Sigmoid colon (tissue), 4 donors: ENCODE results near the gene CPSF4.

Source experiments
- CTCF ChIP-seq, 4 experiments: fragments of 450-650 bp in 3 of 4; fragments of 200-600 bp in 1 of 4; IDR thresholded peaks; one replicate each; pipeline ENCODE4 v1.5.1; 2016 to 2019; ENCODE audit warnings: antibody characterized with exemption in 4 of 4, mild to moderate bottlenecking in 3 of 4, moderate library complexity in 2 of 4
- EP300 ChIP-seq, 4 donors: sonication (generic); formaldehyde crosslinking; IDR thresholded peaks; one replicate each; pipeline ENCODE4 v1.6.1; 2017; ENCODE audit warnings: antibody characterized with exemption in 4 of 4
- POLR2A ChIP-seq, 2 donors: fragments of 450-650 bp; IDR thresholded peaks; one replicate each; pipeline ENCODE4 v1.6.1; 2016; ENCODE audit warnings: antibody characterized with exemption in 2 of 2, mild to moderate bottlenecking in 2 of 2, moderate library complexity in 2 of 2
- POLR2AphosphoS5 ChIP-seq, 4 donors: sonication (generic); formaldehyde crosslinking; IDR thresholded peaks; one replicate each; pipeline ENCODE4 v1.6.1; 2017; ENCODE audit warnings: antibody characterized with exemption in 4 of 4

- TF ChIP-seq POLR2A (IDR thresholded peaks at IDR 0.05), result peak in 1 of 2 donors; percentile 10
- TF ChIP-seq CTCF (IDR thresholded peaks at IDR 0.05), result no peak
- TF ChIP-seq EP300 (IDR thresholded peaks at IDR 0.05), result no peak
- TF ChIP-seq POLR2AphosphoS5 (IDR thresholded peaks at IDR 0.05), result peak in 1 of 4 donors; percentile 50
Measured at GRCh38 chr7:99504281-99504602, 65.5 kb downstream of the CPSF4 start.
